GM12801 (cell line): ENCODE measurements around the gene CD244.

Experiments
- CTCF ChIP-seq: IDR thresholded peaks from one replicate; pipeline ENCODE4 v1.5.1; 2011; ENCODE audit warnings: control low read depth; ENCODE audit not compliant: insufficient read length; ENCODE audit errors: extremely low read depth

CD244 gene

GRCh38 chr1:160882582-160882981 is 19.9 kb upstream of the CD244 start:
- TF ChIP-seq CTCF = no peak

GRCh38 chr1:160880216-160880615 is 17.5 kb upstream of the CD244 start:
- no peak for TF ChIP-seq CTCF

GRCh38 chr1:160879056-160879455 is 16.4 kb upstream of the CD244 start:
- TF ChIP-seq CTCF = no peak

- no peak for TF ChIP-seq CTCF
Measured at GRCh38 chr1:160877221-160877620, 14.5 kb upstream of the CD244 start.

GRCh38 chr1:160876311-160876710 is 13.6 kb upstream of the CD244 start:
- no peak for TF ChIP-seq CTCF

GRCh38 chr1:160874935-160875334 is 12.2 kb upstream of the CD244 start:
- no peak for TF ChIP-seq CTCF

GRCh38 chr1:160868141-160868540 is 5.5 kb upstream of the CD244 start:
- TF ChIP-seq CTCF = no peak
